ENCODE results near the gene HDAC5. TPM values are rescaled to one million over a fixed set of nuclear protein-coding genes. Genes with fewer than 3 reads are reported as not detected.

The HDAC5 gene
- total and polyA plus RNA-seq, 4 donors, result 29.6 to 77.4 (median 36.4) TPM

DNA sequence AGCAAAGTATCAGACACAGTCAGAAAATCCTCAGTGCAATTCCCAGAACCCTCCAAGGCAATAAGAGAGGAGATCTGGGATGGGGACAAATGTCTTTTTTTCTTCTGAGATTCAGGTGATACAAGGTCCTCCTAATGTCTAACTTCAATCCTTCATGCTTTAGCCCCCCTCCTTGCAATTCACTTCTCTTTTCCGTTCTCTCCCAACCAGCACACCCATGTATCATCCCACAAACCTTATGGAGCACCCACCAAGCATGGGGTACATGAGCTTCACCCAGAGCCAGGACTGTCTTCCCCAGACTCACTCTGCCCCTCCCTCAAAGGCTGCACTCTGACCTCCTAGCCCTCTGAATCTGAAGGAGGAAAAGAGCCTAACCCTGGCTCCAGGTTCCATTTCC lies 10.1 kb downstream of the HDAC5 start:
- no peak for TF ChIP-seq CTCF (IDR thresholded peaks at IDR 0.05; ENCODE audit: control extremely low read depth, extremely low read depth)
- no peaks in the 10 kb centered on the region for H3K27me3 ChIP-seq (ENCODE audit: control insufficient read depth in 3 of 3, insufficient read depth in 3 of 3, low read length in 2 of 3)
- no peak overlapping the region for H3K4me3 ChIP-seq
- H3K9ac ChIP-seq (ENCODE audit: insufficient read depth in 1 of 2, low read length in 2 of 2), result no peak overlapping the region
- peak overlapping the region in 1 of 2 donors; percentile 88 for H3K27ac ChIP-seq (ENCODE audit: low read depth in 1 of 2, low read length in 1 of 2)
- ATAC-seq (ENCODE audit: insufficient read depth, low FRiP score), result no peak
- no peak for DNase-seq
- H3K9me3 ChIP-seq (ENCODE audit: control insufficient read depth in 4 of 4, insufficient read depth in 3 of 4, low read length in 3 of 4), result no peaks in the 10 kb centered on the region
- peaks cover 0 to 30% (median 5%) of the 10 kb centered on the region in 4 donors for H3K36me3 ChIP-seq (ENCODE audit: control insufficient read depth in 4 of 4, insufficient read depth in 4 of 4, low read length in 4 of 4)
- peaks cover 13 to 52% (median 31%) of the 10 kb centered on the region in 5 donors for H3K4me1 ChIP-seq (ENCODE audit: control insufficient read depth in 5 of 5, insufficient read depth in 5 of 5, low read length in 5 of 5)
- 53 to 71% methylated on average over 1 of the region's 1 CpG for WGBS, 2 donors

- 73 to 79% methylated on average over 4 of the region's 4 CpGs for WGBS, 2 donors
- Histone ChIP-seq H3K4me3 (no peak overlapping the region), H3K9ac (ENCODE audit: insufficient read depth in 1 of 2, low read length in 2 of 2) (no peak overlapping the region), H3K9me3 (ENCODE audit: control insufficient read depth in 4 of 4, insufficient read depth in 3 of 4, low read length in 3 of 4) (no peaks in the 10 kb centered on the region), H3K36me3 (ENCODE audit: control insufficient read depth in 4 of 4, insufficient read depth in 4 of 4, low read length in 4 of 4) (peaks cover 0 to 29% (median 5%) of the 10 kb centered on the region in 4 donors), H3K4me1 (ENCODE audit: control insufficient read depth in 5 of 5, insufficient read depth in 5 of 5, low read length in 5 of 5) (peaks cover 13 to 60% (median 38%) of the 10 kb centered on the region in 5 donors), H3K27ac (ENCODE audit: low read depth in 1 of 2, low read length in 1 of 2) (peak overlapping the region; percentile 21 to 88), H3K27me3 (ENCODE audit: control insufficient read depth in 3 of 3, insufficient read depth in 3 of 3, low read length in 2 of 3) (no peaks in the 10 kb centered on the region)
- DNase-seq, result no peak
- no peak for ATAC-seq (ENCODE audit: insufficient read depth, low FRiP score)
- no peak for TF ChIP-seq CTCF (IDR thresholded peaks at IDR 0.05; ENCODE audit: control extremely low read depth, extremely low read depth)
Observed at GRCh38 chr17:44112284-44113280, 10.9 kb downstream of the HDAC5 start.

DNA sequence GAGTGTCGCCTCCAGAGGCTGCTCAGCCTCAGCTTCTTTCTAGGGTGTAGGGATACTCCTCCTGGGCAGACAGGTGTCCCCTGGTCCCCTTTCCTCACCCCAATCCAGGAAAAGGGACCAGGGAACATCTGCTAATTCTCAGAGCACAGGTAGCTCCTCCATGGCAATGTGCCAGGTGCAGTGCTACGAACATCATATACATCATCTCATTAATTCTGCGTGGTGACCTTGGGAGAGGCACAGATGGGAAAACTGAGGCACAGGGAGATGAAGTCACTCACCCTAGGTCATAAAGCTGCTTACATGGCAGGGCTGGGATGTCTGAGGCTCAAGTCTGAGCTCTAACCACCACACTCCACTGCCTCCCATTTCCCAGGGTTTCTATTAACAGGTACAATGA lies 11.7 kb downstream of the HDAC5 start:
- TF ChIP-seq CTCF (IDR thresholded peaks at IDR 0.05; ENCODE audit: control extremely low read depth, extremely low read depth), result no peak
- ATAC-seq (ENCODE audit: insufficient read depth, low FRiP score) (no peak), DNase-seq (no peak)
- Histone ChIP-seq H3K9me3 (ENCODE audit: control insufficient read depth in 4 of 4, insufficient read depth in 3 of 4, low read length in 3 of 4) (no peaks in the 10 kb centered on the region), H3K9ac (ENCODE audit: insufficient read depth in 1 of 2, low read length in 2 of 2) (peak overlapping the region in 1 of 2 donors; percentile 34), H3K27ac (ENCODE audit: low read depth in 1 of 2, low read length in 1 of 2) (peak overlapping the region; percentile 80 to 88), H3K27me3 (ENCODE audit: control insufficient read depth in 3 of 3, insufficient read depth in 3 of 3, low read length in 2 of 3) (no peaks in the 10 kb centered on the region), H3K4me3 (no peak overlapping the region), H3K4me1 (ENCODE audit: control insufficient read depth in 5 of 5, insufficient read depth in 5 of 5, low read length in 5 of 5) (peaks cover 13 to 61% (median 38%) of the 10 kb centered on the region in 5 donors), H3K36me3 (ENCODE audit: control insufficient read depth in 4 of 4, insufficient read depth in 4 of 4, low read length in 4 of 4) (peaks cover 0 to 29% (median 3%) of the 10 kb centered on the region in 4 donors)
- WGBS, 2 donors, result 78 to 83% methylated on average over 3 of the region's 3 CpGs

Measured in lung (tissue), 12 donors.